A549 treated with CORT108297 at 1 μM for 4 hours (cell line): ENCODE results near the gene TMEM38B. TPM values are rescaled to one million over a fixed set of nuclear protein-coding genes. Genes with fewer than 3 reads are reported as not detected.

Experiments used
- total RNA-seq: library from RNA; stranded (reverse); fragments of 200-300 nt; extraction: Qiagen RNA extraction; gene quantifications from 5 replicates; pipeline ENCODE4 v1.2.3, GENCODE V29; 2022

The TMEM38B gene
- 14.7 to 17.3 TPM (median 16.6 TPM) in 5 replicates for total RNA-seq

GRCh38 chr9:105694190-105694847 lies at the start of gene TMEM38B:
Gene TMEM38B (plus strand): TSS chr9:105694541. CDS start chr9:105694661, 120 bp downstream.

GRCh38 chr9:105662184-105663104 lies 31.9 kb upstream of the TMEM38B start, which contains the start of gene TAL2:
Gene TAL2 (plus strand): TSS chr9:105662457. CDS start chr9:105662497, 40 bp downstream.

Other genes with a start within 250 kb of the TMEM38B start
- gene FSD1L, start 246.5 kb upstream of the TMEM38B start, total RNA-seq: 3.4 to 4.3 TPM (median 4.0 TPM) in 5 replicates
- gene FKTN, start 136.4 kb upstream of the TMEM38B start, total RNA-seq: 6.5 to 9.0 TPM (median 8.0 TPM) in 5 replicates
- gene TAL2, start 32.1 kb upstream of the TMEM38B start, total RNA-seq: 0.15 to 0.31 TPM (median 0.25 TPM) in 5 replicates